B cell (primary cell): ENCODE data around the gene RAB7B. TPM values are rescaled to one million over a fixed set of nuclear protein-coding genes. Genes with fewer than 3 reads are reported as not detected.

Experiments
- ATAC-seq: fragments of 200-7000 bp; cut with Tn5 transposase; one replicate; pipeline ENCODE4 v1.10.0; 2021; ENCODE audit warnings: low read depth, mild to moderate bottlenecking, moderate number of reproducible peaks, moderate library complexity
- CTCF ChIA-PET: fragments of 350-600 bp; sonication (Branson Sonifier 250); formaldehyde crosslinking; loops from one replicate; lab custom pipeline; 2021; ENCODE audit warnings: antibody characterized with exemption, inconsistent platforms; lab: Charles Lee
- POLR2A ChIA-PET: fragments of 350-600 bp; sonication (Branson Sonifier 250); formaldehyde crosslinking; loops from one replicate; lab custom pipeline; 2021; ENCODE audit warnings: antibody characterized with exemption; lab: Charles Lee
- DNase-seq: peaks from one replicate; pipeline ENCODE4 v3.0.0; 2013
- H2AFZ ChIP-seq: 2 replicates; pipeline ENCODE4 v1.6.1; 2012; ENCODE audit warnings: mild to moderate bottlenecking, low read depth, low read length; ENCODE audit not compliant: insufficient read depth, poor library complexity, severe bottlenecking
- H3K27ac ChIP-seq, 2 donors: 1 replicate in 1 of 2; 2 replicates in 1 of 2; pipeline ENCODE4 v1.5.1; 2012 to 2013; ENCODE audit warnings: low read length in 2 of 2, mild to moderate bottlenecking in 2 of 2, moderate library complexity in 1 of 2
- H3K27me3 ChIP-seq, 4 experiments: fragments of 200-600 bp in 1 of 4; sonication (generic) in 1 of 4; replicated peaks in 1 of 4; 1 replicate in 2 of 4; 2 replicates in 2 of 4; pipeline versions ENCODE4 v1.6.1 to v1.7.0; 2013 to 2016; ENCODE audit warnings: low read length in 3 of 4, mild to moderate bottlenecking in 2 of 4, mixed read lengths in 1 of 4, moderate library complexity in 1 of 4; ENCODE audit not compliant: insufficient read depth in 4 of 4, control insufficient read depth in 3 of 4; ENCODE audit errors: control extremely low read depth in 1 of 4
- H3K36me3 ChIP-seq, 2 experiments: replicated peaks in 1 of 2; 1 replicate in 1 of 2; 2 replicates in 1 of 2; pipeline versions ENCODE4 v1.6.1 to v1.7.1; 2013; ENCODE audit warnings: low read length in 1 of 2; ENCODE audit not compliant: insufficient read depth in 2 of 2, control insufficient read depth in 1 of 2; ENCODE audit errors: control extremely low read depth in 1 of 2, extremely low read depth in 1 of 2
- H3K4me1 ChIP-seq, 2 donors: fragments of 200-600 bp in 1 of 2; sonication (generic) in 1 of 2; 1 replicate in 1 of 2; 2 replicates in 1 of 2; pipeline versions ENCODE4 v1.5.1 to v1.6.1; 2013 to 2017; ENCODE audit warnings: low read length in 2 of 2; ENCODE audit not compliant: control insufficient read depth in 2 of 2, insufficient read depth in 2 of 2
- H3K4me2 ChIP-seq: replicated peaks from 2 replicates; pipeline ENCODE3; 2012; ENCODE audit warnings: mild to moderate bottlenecking, low read depth, low read length; ENCODE audit not compliant: poor library complexity, severe bottlenecking
- H3K4me3 ChIP-seq, 5 experiments: fragments of 200-600 bp in 1 of 5; sonication (generic) in 1 of 5; 1 replicate in 3 of 5; 2 replicates in 2 of 5; pipeline versions ENCODE4 v1.5.1 to v1.7.0; 2011 to 2016; ENCODE audit warnings: low read length in 4 of 5, mild to moderate bottlenecking in 4 of 5, low read depth in 2 of 5, control low read depth in 1 of 5, moderate library complexity in 1 of 5; ENCODE audit not compliant: insufficient read depth in 1 of 5; ENCODE audit errors: control extremely low read depth in 1 of 5, extremely low read depth in 1 of 5
- H3K79me2 ChIP-seq: fragments of 200-600 bp; sonication (generic); one replicate; pipeline ENCODE4 v1.6.0; 2016; ENCODE audit warnings: low read length; ENCODE audit not compliant: control insufficient read depth, insufficient read depth
- H3K9ac ChIP-seq: fragments of 200-600 bp; sonication (generic); 2 replicates; pipeline ENCODE4 v1.6.1; 2017; ENCODE audit warnings: mild to moderate bottlenecking, low read length, moderate library complexity
- H3K9me3 ChIP-seq, 3 donors: one replicate each; pipeline versions ENCODE4 v1.6.1 to v1.7.1; 2013; ENCODE audit warnings: low read length in 2 of 3; ENCODE audit not compliant: control insufficient read depth in 2 of 3, insufficient read depth in 1 of 3; ENCODE audit errors: control extremely low read depth in 1 of 3
- H4K20me1 ChIP-seq: 2 replicates; pipeline ENCODE4 v1.6.0; 2012; ENCODE audit warnings: mild to moderate bottlenecking, low read length; ENCODE audit not compliant: insufficient read depth, control insufficient read depth, poor library complexity, severe bottlenecking
- H3K27ac Mint-ChIP-seq: one replicate; pipeline ENCODE4 v1.8.0; 2021; ENCODE audit warnings: mixed read lengths
- H3K27me3 Mint-ChIP-seq: one replicate; pipeline ENCODE4 v1.8.0; 2021; ENCODE audit warnings: mixed read lengths
- H3K4me1 Mint-ChIP-seq: one replicate; pipeline ENCODE4 v1.8.0; 2021; ENCODE audit warnings: mixed read lengths
- H3K4me3 Mint-ChIP-seq: one replicate; pipeline ENCODE4 v1.8.0; 2021; ENCODE audit warnings: mixed read lengths
- H3K9me3 Mint-ChIP-seq: one replicate; pipeline ENCODE4 v1.8.0; 2022; ENCODE audit warnings: mixed read lengths; ENCODE audit not compliant: insufficient read depth
- CTCF ChIP-seq: fragments of 200-600 bp; IDR thresholded peaks from one replicate; pipeline ENCODE4 v1.8.0; 2022; ENCODE audit warnings: antibody characterized with exemption, mild to moderate bottlenecking
- EZH2 ChIP-seq: IDR thresholded peaks from 2 replicates; pipeline ENCODE4 v1.6.1; 2012; ENCODE audit warnings: borderline replicate concordance, low read depth, mild to moderate bottlenecking, moderate library complexity, low read length; ENCODE audit not compliant: insufficient read depth, poor library complexity, severe bottlenecking
- WGBS: methylation state at CpG from one replicate; pipeline ENCODE4 v1.1.5; 2013; ENCODE audit warnings: missing lambda C conversion rate; ENCODE audit not compliant: insufficient coverage; 5-methylcytosine and 5-hydroxymethylcytosine counted together
- intact Hi-C: fragments of 100-400 bp; cut with micrococcal nuclease; formaldehyde crosslinking; loops from one replicate; pipeline ENCODE4 v1.10.0; 2022
- polyA plus RNA-seq: library from polyadenylated mRNA; depleted of rRNA; stranded (reverse); fragments of >200 nt; gene quantifications from 2 replicates; pipeline ENCODE4 v1.2.3, GENCODE V29; 2012
- total RNA-seq, 2 donors: library from RNA; stranded (reverse); fragments of 120-200 nt in 1 of 2; gene quantifications; 1 replicate in 1 of 2; 2 replicates in 1 of 2; pipeline versions ENCODE4 v1.2.3 to v1.2.4, GENCODE V29; 2013 to 2022

Gene RAB7B
- total and polyA plus RNA-seq, 2 donors (not counting 1 experiment from before 2014, with no cell fraction given), result not detected

GRCh38 chr1:205950826-205951549, 52.2 kb downstream of the RAB7B start:
- WGBS, result 86% methylated on average over 4 of the region's 7 CpGs

More at GRCh38 chr1:205950826-205951549, 52.2 kb downstream of the RAB7B start:
- Histone ChIP-seq H3K9ac (no peak overlapping the region), H4K20me1 (no peaks in the 10 kb centered on the region), H3K27ac (no peak overlapping the region), H3K27me3 (no peaks in the 10 kb centered on the region), H3K4me1 (no peaks in the 10 kb centered on the region), H3K79me2 (no peaks in the 10 kb centered on the region), H3K4me3 (no peak overlapping the region), H3K36me3 (no peaks in the 10 kb centered on the region), H3K9me3 (no peaks in the 10 kb centered on the region), H3K4me2 (no peak overlapping the region), H2AFZ (no peak overlapping the region)
- H3K4me3 Mint-ChIP-seq, result no peak overlapping the region
- intact Hi-C loops, result no loop called here
- no peak overlapping the region for H3K27ac Mint-ChIP-seq
- no peak for ATAC-seq
- no peak for DNase-seq
- ChIA-PET POLR2A (interaction anchor here (0.5 kb wide), 1 partner anchor 194 kb away, joined by 4 read pairs; no protein-coding TSS in a partner anchor), CTCF (interaction anchor here (0.7 to 1.1 kb wide), 2 partner anchors 26 to 31 kb away, joined by 3 read pairs; no protein-coding TSS in a partner anchor)
- no peaks in the 10 kb centered on the region for H3K9me3 Mint-ChIP-seq
- peaks cover 19% of the 10 kb centered on the region for H3K27me3 Mint-ChIP-seq
- TF ChIP-seq CTCF, result no peak
- TF ChIP-seq EZH2, result no peak
- H3K4me1 Mint-ChIP-seq, result no peaks in the 10 kb centered on the region
